Measurements from ENCODE around the gene ZCCHC24. TPM values are rescaled to one million over a fixed set of nuclear protein-coding genes. Genes with fewer than 3 reads are reported as not detected.
A peak's percentile ranks its signal among the peaks of the same experiment; 100 is the strongest.

ZCCHC24 gene
- total RNA-seq, 1 donor from 2014 or later: 41.9 TPM

DNA sequence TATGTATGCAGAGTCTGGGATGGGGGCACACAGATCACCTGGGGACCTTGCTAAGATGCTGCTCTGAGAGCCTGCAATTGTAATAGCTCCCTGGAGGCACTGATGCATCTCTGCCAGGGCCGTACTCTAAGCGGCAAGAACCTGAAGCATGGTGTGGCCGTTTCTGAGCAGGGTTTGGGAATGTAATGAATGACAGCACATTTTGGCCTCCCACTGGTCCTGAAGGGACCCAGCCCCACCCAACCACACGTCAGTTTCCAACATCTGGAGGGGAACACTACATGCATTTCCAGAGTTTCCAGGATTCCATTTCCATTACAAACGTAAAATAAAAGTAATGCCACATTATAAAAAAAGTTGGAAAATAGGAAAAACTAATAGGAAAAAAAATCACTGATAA lies 14.0 kb downstream of the ZCCHC24 start:
- DNase-seq: no peak

DNA sequence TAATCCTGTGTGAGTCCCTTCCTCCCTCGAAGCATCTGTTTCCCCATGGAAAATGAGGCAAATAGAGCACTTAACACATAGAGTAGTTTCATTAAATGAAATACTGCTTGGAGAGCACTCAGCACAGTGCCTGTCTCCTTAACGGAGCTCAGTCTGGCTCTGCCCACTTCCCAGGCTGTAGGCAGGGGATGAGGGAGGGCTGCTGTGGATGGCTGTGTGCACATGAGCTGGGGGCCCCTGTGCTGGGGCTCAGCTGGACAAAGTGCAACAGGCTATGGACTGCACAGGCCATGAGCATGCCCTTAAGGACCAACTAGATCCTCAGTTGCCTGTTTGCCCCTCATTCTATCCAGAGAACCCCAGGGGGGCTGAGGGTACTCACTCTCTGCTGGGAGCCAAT lies 14.5 kb downstream of the ZCCHC24 start:
- no peak for DNase-seq

DNA sequence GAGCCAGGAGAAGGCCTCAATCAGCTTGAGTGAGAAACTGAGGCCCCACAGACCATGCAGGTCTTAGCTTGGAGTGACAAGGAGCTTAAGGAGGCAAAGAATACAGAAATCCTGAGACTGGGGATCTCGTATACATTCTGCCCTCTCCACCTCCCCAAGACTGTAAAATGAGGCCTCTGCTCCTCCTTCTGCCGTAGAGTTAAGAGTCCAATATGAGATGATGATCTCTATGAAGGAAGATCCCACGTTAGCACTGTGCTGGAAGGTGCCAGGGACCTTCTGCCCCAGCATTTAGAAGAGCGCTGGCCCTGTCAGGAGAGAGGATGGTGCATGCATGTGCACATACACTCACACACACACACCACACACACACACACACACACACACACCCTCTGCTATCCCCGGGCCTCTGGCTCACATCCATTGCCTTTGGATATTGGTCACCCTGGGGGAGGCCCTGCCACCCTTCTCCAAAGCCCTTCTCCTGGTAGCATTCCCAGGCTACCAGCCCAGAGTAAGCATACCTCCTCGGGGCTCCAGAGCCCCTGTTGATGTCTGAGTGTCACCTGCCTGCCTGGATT lies 15.0 kb downstream of the ZCCHC24 start:
- no peak for DNase-seq

DNA sequence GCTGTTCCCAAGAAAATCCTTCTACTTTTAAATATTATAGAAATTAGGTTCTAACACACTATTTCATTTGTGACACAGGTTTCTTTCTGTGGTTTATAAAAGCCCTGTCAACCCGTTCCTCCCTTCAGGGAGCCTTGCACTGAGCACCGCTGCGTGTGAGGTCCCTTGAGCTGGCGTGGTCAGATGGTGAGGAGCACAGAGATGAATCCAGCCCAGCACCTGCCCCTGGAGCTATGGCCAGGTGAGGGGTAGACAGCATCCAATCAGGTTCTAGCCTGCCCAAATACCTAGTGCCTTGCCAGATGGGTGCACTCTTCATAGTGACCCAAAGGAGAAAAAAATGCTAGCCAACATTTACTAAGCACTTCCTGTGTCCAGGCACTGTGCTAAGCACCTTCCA lies 15.7 kb downstream of the ZCCHC24 start:
- no peak for DNase-seq

DNA sequence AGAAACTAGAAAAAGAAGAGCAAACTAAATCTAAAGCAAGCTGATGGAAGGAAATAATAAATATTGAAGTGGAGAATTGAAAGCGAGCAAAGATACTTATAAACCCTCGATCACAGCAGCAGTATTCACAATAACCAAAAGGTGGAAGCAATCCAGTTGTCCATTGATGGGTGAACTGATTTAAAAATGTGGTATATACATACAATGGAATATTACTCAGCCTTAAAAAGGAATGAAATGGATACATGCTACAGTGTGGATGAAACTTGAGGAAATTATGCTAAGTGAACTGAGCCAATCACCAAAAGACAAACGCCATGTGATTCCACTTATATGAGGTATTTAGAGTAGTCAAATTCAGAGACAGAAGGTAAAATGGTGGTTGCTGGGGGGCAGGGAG lies 17.5 kb downstream of the ZCCHC24 start:
- no peak for DNase-seq

DNA sequence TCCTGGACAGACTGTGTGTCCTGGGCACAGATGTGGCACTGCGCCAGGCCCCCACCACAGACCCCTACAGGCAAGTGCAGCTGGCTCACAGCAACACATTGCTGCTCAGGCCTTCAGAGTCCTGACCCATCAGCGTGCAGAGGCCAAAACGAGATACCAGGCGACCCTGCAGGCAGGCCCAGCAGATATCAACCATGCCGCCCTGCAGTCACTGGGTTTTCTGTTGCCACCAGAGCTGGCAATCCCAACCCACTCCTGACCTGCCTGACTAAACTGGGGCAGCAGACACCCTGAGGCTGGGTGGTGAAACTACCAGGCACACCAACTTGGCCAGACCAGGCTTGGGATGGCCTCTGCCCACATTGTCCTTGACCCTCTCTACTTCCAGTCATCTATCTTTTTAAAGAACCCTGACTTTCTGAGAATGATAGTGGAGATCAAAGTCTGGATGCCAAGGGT lies 20.3 kb downstream of the ZCCHC24 start:
- DNase-seq: no peak

DNA sequence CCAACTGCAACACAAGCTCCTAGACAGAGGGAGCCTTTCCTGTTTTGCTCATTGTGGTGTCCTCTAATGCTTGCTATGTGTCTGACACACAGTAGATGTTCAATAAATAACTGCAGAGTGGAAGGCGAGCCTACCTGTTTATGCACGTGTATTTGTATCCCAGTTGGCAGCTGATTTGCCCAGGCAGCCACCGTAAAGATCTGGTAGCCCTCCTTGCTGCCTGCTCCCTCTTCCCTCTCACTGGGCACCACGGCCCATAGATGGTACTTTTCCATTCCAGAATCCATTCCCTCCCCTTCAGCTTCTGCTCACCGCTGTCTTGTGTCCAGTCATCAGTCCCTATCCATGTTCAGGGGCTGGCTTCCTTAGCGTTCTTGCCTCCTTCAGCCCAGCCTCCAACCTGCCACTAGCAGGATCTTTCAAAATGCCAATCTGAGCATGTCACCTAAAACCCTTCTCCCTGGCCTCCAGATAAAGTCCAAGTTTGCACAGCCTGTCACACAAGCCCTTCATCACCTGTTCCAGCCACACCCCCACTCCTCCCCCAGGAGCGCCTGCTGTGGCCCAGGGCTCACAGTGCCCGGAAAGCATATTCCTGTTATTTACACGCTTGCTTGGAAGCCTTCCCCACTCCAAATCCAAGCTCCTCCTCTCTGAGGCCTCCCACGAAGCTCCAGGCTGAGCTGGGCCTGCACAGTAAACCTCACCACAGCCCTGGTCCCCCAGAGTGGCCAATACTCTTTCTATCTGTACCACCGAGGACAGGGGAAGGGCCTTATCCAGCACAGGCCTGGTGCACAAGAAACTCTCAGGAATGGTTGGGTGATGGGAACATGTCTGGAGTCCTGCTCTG lies 21.0 kb downstream of the ZCCHC24 start:
- DNase-seq: peak; percentile 76

DNA sequence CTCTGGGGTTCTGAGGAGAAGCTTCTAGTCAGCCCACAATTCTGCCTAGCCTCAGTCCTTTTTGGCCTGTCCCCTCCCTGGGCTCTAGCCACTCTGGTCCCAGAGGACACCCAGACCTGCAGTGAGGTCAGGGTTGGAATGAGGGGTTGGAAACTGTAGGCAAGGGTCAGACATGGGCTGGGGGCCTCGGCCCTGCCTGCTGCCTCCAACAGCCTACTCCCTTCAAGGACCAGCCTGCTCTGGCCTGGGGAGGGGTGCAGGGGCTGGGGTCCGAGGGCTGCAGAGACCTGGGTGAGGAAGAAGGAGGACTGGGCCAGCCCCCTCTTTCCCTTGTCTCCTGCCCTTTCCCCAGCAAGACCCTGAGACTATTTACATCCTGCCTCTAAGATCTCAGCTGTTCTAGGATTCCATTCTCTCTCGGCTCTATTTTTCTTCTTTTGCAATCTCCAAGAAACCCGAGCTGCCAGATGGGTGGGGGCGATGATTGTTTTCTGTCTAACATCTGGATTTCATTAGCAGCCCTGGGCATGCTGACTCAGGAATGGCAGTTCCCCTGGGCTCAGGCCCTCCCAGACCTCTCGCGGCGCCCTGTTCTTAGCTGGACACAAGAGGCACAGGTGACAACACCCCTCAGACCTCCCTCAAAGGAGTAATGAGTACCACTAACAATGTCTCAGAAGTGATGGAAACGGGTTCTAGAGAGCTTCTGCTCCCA lies 23.1 kb downstream of the ZCCHC24 start:
- DNase-seq: peak; percentile 85

DNA sequence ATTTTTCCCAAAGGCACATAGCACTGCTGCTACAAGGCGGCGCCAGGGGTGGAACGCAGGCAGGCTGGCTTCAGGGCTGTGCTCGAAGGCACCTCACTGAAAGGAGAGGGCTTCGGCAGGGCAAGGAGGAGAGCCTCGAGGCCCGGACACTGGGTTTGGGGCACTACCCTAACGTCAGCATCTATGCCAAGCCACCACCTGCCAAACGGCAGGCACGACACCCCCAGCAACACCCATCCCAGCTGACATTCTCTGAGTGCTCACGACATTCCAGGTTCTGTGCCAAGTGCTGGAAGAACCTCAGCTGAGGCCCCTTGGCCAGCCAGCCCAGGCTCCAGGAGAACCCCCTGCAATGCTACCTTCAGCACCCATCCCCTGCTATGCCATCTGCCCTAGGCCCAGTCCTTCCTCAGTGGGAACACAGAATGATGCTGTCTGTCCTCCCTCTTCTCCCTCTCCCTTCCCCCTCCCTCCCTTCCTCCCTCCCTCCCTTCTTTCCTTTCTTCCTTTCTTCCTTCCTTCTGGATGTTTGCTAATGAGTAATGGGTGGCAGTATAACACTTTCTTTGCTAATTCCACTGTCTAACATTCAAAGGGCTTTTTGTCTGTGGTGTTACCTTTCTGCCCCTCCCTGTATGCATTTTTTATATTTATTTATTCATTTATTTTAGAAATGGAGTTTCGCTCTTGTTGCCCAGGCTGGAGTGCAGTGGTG lies 24.3 kb downstream of the ZCCHC24 start:
- DNase-seq: peak; percentile 77

DNA sequence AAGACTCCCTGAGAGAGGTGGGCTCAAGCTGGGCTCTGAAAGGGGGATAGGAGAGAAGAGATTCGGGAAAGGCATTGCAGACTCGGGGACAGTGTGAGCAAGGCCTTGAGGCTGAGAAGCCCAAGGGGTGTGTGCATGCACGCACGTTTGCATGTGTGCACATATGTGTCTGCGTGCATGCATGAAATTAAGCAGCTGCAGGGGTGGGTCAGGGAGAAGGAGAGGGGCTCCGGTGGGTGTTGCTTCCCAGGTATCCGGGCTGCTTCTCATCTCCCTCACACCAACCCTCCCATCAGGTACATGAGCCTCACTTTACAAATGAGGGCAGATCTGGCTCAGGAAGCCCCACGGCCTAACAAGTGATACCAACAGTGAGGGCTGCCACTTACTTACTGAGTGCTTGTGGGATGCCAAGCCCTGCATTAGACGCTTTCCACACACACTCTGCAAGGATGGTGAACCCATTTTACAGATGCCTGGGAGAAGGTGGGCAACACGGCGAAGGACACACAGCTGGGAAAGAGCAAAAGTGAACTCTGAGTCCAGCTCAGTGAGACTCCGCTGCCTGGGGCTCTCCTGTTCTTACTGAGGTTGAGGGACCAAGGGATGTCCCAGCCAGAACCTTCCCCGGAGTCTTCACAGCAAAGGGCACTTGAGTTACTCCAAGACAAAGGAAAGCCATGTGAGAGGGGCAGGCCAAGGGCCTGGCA lies 26.4 kb downstream of the ZCCHC24 start:
- no peak for DNase-seq

DNA sequence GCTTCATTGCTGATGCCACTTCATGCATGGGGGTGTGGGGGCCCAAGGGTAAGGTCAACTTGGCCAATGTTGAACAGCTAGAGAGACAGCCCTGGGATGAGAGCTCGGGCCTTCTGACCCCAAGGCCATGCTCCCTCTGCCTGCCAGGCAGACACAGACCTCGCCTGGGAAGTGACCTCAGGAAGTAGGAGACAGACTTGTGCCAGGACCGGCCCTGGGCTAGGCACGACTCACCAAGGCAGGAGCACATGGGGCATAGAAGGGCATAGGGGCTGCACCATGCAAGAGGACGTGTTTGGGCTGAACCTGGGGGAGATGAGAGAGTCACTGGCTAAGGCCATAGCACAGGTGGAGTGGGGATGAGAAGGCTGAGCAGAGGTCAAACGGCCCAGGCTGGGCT lies 27.1 kb downstream of the ZCCHC24 start:
- no peak for DNase-seq

DNA sequence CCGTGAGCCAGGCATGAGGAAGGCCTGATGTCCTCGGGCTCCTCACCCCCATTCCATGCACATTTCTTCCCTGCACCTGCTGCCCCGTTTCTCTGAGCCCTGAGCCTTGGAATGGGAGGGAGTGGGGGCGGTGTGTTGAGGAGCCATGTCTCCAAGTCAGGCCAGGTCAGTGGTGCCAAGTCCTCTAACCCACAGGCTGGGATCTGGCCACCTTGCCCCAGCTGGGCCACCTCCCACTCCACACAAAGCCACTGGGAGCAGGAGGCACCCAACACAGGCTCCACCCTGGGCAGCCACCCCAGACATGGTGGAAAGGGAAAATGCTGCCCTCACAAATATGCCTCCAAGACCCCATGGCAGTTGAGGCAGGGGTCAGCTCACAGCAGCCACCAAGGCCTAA lies 27.7 kb downstream of the ZCCHC24 start:
- DNase-seq: no peak

DNA sequence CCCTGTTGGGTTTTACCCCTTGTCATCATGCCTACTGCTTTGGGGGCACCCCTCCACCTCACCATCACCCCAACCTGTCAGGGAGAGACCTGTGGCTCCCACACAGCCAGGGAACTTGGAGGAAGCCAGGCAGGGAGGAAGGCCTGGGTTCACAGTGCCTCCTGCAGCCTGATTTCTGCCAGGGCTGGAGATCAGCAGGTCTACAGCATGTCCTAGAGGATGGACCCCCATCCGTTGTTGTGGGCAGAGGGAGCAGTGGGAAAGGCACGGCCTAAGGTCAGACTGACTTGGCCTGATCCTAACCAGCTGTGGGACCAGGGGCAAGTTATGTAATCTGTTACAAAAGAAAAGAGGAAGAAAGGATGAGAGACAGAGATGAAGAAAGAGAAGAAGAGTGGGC lies 28.2 kb downstream of the ZCCHC24 start:
- no peak for DNase-seq

DNA sequence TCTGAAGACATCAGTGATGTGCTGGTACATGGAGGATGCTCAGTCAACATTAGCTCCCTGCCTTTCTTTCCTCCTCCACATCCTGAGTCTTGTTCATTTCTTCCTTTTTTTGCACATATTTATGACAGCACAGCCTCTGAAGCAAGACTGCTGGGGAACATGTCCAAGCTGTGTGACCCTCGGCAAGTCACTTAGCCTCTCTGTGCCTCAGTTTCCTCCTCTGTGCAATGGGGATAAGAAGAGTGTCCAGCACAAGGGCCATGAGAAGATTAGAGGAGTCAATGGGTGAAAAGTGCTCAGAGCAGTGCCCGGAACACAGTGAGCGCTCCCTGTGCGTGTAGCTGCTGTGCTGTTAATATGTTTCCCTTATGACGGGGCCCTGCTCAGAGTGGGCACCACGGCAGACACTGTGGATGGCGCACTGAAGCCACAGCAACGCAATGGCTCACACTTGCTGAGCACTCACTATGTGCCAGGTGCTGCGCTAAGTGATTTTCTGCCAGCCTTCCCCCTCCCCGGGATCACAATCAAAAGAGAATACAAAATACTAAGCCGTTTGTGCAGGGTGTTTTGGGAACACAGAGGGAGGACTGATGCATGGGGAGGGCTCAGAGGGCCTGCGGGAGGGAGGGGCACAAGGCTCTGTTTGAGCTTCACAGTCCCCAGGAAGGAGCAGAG lies 28.7 kb downstream of the ZCCHC24 start:
- DNase-seq: no peak

DNA sequence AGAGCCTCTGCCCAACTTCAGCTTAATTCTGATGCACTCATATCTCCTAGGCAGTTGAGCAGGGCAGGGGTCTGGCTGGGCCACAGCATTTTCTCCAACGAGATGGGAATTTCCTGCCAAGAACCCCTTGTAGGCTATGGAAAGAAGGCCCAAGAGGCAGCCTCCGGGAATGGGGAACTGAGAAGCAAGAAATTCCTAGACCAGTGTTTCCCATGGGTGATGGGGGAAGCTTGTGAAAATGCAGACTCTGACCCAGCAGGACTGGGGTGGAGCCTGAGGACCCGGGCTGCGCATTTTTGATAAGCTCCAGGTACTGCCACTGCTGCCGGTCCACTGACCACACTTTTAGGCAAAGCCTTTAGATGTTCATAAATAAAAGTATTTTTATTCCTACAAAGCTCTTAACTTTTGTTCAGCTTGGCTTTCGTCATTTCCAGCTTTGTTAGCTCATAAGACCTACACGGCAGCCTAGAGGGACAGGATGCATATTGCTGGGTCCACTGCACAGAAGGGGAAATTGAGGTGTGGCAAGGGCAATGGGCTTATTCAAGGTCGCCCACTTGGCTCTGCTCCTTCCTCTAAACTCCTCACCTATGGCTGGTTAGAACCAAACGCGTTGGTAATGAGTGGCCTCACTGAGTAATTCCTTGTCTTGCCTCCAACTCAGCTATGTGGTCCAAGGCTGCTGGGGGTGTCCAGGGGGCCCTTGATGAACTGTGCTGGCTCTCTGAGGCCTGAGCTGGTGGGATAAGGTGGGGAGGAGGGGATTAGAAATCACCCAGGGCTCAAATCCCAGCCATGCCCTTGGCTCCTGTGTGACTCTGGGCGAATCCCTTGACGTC lies 29.5 kb downstream of the ZCCHC24 start:
- no peak for DNase-seq

DNA sequence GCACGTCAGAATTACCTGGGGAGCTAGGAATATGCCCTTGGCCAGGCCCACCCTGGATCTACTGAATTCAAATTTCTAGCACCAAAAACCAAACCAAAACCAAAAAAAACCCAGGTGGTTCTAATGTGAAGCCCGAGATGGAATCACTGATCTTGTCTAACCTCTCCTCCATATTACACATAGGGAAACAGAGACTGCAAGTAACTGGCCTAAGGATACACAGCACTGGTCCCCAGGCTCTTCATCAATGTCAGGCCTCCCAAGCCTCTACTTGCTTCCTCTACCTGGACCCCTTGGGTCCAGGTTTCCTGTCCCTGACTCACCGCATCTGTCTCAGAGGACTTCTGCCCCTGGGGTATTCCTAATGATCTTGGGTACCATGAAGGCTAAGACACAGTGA lies 30.7 kb downstream of the ZCCHC24 start:
- no peak for DNase-seq

DNA sequence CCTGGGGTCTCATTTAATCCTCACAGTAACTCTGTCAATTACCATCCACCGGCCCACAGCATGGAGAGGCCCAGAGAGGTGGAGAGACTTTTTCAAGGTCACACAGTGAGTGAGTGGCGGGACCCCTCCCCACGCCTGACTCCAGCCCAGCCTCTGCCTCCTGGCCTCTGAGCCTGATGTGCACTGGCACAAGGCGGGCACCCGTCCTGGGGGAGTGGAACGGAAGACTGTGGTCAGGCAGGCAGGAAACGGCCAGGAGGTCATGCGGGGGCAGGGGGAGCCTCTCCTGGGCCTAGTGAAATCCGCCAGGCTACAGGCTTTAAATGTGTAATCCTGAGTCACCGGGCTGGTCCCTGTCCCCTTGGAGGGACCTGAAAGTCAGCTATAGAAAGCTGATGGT lies 32.2 kb downstream of the ZCCHC24 start:
- DNase-seq: no peak

DNA sequence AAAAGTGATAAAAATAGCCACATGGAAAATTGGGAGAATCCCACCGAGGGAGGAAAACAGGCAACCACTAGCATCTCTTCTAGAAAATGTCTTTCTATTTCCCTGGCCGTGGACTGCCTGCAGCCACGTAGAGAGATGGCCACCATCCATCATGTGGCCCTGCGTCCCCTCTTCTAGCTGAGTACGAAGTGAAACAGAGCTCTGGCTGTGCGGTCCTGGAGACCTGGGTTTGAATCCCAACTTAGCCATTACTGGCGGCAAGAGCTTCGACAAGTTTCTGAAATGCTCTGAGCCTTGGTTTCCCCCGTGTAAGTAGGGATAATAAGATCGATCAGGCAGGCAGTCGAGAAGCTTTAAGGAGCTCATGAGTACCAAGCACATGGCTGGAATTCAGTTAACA lies 32.9 kb downstream of the ZCCHC24 start:
- no peak for DNase-seq

DNA sequence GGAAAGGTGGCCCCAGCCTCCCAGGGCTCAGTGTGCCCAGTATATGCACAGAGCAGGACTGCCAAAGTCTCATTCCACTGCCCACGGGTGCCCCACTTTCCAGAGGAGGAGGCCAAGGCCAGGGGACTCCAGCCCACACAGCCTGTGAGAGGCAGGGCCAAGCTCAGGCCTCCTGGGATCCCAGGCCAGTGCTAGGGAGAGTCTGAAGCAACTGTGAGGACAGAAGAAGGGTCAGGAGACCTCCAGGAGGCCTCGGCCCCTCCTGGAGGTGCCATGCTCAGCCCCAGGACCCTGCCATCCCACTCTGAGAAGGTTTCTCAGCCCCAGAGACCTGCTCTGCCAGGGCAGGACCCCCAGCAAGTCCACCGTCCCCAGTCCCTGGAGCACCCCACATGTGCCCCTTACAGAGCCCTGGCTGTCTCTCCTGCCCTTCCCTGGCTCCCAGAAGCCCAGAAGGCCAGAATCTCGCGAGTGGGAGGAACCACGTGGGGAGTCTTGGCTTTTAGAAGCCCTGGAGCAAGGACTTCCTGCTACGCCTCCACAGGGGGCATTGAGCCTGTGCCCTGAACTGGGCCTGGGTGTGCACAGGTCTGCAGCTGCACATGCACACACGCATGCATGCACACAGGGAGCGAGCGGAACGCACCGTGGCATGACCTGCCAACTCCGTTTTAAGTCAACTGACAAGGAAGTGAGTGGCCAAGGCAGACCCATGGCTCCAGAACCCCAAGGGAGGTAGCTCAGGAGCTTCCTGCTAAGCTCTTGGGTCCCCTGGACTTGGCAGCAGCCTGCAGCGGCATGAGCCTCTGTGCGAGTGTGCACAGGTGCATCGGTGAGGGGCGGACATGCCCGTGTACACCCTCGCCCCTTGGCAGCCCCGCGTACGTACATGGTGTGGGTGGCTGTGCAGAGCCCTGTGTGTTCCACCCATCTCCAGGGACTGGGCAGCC lies 33.6 kb downstream of the ZCCHC24 start:
- DNase-seq: no peak
